T1000 (cell line): ENCODE data around the gene METAP2.
"Not testable (repeated sequence)": the region's sequence is repeated elsewhere in the genome, so short reads cannot be mapped to it uniquely, and the experiment has no call there.

ENCODE experiments used
- DNase-seq: peaks from one replicate; lab custom pipeline; 2025; ENCODE audit warnings: mixed read lengths; lab: John Stamatoyannopoulos, UW

METAP2 gene

DNA sequence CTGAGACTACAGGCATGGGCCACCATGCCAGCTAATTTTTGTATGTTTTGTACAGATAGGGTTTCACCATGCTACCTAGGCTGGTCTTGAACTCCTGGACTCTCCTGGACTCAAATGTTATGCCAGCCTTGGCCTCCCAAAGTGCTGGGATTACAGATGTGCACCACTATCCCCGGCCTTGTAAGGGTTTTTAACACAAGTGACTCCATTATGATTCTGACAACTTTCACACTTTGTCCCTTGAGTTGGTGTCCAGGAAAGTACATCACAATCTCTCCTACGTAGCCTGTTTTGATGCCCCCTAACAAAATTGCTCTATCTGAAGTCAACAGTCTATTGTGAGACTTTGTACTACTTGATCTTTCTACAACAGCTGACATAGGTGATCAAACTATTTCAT, 11.4 kb upstream of the METAP2 start:
- DNase-seq: no peak

DNA sequence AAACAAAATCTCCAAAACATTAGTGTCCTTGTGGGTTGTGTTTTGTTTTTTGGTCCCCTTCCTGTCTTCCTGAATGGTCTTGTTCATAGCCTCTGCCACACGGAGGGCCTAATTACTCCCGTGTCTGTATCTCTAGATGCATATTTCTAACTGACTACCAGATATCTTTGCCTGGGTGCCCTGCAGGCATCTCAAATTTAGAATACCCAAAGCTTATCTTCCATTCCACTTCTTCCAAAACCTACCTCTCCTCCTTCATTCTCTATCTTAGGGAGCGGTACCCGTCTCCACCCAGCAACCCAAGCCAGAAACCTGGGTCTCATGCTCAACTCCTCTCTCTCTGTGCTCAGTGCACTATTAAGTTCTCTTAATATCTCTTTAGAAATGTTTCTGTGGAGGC, 10.9 kb upstream of the METAP2 start:
- no peak for DNase-seq

DNA sequence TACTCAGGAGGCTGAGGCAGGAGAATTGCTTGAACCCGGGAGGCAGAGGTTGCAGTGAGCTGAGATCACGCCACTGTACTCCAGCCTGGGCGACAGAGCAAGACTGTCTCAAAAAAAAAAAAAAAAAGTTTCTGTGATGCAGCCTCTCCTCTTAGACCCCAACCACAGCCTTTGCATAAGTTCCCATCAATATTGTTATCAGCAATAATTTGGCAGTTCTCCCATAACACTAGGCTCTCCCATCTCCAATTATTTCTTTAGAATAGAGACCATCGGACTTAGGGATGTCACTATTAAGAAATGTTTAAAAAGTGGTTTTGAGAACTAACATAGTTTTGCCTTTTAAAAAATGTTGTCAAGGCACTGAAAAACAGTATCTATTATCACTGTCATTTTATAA, 10.2 kb upstream of the METAP2 start:
- DNase-seq: not testable (repeated sequence)

DNA sequence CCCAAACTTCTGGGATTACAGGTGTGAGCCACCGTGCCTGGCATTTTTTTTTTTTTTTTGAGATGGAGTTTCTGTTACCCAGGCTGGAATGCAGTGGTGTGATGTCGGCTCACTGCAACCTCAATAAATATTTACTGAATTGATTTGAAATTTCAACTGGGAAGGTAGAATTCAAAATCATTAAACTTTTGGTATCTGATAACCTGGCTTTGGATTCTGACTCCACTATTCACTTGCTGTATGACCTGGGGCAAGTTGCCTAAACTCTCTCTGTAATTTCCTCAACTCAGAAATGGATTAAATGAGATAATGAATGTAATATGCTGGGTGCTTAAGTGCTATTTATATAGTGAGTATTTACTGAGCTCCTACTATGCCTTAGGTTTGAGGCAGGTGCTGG, 8.7 kb upstream of the METAP2 start:
- no peak for DNase-seq

DNA sequence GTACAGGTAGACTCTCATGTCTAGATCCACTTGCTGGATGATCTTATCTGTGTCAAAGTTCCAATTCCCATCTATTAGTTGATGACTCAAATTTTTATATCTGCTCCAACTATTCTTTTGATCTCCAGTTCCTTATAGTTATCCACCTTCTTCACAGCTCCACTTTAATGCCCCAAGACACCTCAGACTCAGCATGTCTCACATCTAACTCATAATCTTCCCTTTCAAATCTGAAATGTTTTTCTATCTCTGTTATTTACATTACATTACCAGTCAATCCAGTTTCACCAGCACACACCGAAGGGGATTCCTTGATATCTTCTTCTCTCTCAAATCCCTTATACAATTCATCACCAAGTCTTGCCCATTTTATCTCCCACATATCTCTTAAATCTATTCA, 3.7 kb upstream of the METAP2 start:
- DNase-seq: no peak

DNA sequence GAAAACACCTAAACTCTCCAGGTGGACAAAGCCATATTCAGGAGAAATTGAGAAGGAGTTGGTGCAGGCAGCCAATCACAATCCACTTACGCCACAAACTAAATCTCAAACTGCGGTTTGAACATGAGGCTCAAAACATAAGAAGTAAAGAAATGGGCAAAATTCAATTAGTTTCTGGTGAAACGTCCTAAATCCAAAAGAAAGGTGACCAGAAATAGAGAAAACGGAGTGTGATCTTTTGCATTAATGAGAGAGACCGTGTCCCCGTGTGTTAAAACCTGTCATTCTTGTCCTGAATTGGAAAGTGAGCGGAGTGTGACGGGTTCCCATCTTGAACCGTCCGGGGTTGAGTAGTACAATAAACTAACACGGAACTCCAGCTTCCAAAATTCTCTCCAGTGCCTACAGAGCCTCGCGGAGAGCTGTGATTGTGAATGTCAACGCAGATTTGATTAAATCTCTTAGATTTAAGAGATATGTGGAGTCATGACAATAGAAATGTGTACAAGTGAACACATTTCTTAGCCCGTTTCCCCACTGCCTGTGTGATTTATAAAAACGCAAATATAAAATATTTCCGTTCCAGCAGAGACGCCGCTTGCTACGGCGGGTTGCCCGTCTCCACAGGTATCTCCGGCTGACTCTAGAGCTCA, 595 bp upstream of the METAP2 start:
- no peak for DNase-seq

DNA sequence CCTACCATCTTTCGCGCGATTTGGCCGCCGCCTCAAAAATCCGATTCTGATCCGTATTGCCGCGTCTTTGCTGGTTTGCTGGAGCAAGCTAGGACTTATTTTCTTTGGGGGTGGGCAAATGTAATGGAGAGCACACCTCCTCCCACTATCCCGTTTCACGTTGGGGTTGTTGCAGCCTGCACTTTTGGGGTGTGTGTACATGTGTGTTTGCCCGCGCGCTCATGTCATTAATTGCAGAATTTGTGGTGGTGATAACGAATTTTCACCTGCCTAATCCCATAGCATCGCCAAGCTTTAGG, 657 bp downstream of the METAP2 start:
- DNase-seq: no peak

DNA sequence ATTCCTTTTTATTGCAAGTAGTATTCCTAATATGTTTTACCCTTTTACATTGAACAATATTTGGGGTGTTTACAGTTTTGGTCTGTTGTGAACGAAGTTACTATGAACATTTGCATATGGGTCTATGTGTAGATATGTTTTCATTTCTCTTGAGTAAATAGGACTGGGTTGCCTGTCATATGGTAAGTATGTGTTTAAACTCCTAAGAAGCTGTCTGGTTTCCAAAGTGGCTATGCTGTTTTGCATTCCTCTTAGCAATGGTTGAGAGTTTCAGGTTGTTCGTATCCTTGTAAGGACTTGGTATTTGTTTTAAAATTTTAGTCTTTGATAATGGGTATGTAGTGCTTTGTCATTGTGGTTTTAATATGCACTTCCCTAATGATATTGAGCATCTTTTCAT, 6.3 kb downstream of the METAP2 start:
- DNase-seq: no peak

DNA sequence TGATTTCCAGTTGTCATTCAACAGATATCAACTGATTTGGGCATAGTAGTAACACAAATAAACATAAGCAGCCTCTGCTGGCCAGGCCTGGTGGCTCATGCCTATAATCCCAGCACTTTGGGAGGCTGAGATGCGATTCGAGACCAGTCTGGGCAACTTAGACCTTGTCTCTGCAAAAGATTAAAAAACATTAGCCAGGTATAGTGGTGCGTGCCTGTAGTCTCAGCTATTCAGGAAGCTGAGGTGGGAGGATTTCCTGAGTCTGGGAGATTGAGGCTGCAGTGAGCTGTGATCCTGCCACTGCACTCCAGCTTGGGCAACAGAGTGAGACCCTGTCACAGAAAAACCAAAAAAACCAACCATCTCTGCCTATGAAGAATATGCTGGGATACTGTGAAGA, 7.1 kb downstream of the METAP2 start:
- no peak for DNase-seq

DNA sequence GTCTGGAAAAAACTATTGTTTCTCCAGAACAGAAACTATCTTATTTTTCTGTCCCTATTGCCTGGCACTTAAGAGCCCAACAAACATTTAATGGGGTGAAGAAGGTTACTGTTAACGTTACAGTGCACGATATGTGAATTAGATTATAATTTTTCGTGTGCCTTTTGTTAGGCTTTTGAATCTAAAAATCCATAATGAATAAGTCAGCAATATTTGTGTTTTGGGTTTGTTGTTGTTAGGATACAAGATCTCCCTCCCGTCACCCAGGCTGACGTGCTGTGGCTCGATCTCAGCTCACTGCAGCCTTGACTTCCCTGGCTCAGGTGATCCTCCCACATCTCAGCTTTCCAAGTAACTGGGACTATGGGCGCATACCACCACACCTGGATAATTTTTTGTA, 7.9 kb downstream of the METAP2 start:
- DNase-seq: no peak

DNA sequence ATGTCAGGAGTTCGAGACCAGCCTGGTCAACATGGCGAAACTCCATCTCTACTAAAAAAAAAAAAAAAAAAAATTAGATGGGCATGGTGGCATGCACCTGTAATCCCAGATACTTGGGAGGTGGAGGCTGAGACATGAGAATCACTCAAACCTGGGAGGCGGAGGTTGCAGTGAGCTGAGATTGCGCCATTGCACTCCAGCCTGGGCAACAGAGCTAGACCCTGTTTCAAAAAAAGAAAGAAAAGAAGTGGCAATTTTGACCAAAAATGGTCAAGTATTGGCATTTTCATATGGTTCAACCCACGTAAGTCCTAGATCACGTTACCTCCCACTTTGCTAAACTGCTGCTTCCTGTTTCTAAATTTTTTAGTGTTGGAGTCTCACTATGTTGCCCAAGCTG, 8.6 kb downstream of the METAP2 start:
- not testable (repeated sequence) for DNase-seq

DNA sequence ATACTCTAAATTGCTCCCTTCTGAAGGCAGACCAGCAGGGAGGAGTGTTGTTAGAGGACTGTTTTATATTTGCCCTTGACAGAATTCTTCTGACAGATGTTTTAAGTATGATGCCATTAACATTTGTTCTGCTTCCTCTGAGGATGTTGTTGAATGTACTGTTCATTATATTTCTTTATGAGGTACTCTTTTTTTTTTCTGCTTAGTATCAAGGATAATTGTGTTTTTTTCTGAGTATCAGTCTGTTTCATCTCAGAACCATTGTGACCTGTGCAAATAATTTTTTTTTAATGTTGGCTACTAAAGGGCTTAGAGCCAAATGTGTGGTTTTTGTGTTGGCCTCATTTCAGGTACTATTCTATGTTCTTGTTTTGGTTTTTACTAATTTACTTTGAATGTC, 10.6 kb downstream of the METAP2 start:
- DNase-seq: no peak

DNA sequence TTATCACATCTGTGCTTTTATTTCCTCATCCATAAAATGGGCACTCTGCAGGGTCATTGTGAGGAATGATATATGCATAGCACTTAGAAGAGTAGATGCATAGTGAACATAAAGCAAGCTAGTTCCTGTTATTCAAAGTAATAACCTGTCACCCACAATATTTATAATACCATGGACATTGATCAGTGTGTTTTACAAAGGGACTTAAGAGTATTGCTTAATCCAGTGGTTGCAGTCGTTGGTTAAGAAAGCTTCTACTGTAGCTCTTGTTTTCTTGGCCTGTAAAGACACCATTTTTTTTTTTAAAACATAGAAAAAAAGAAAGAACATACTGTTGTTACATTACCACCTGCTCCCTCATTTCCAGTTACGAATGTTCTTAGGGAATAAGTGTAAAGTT, 13.1 kb downstream of the METAP2 start:
- DNase-seq: no peak

DNA sequence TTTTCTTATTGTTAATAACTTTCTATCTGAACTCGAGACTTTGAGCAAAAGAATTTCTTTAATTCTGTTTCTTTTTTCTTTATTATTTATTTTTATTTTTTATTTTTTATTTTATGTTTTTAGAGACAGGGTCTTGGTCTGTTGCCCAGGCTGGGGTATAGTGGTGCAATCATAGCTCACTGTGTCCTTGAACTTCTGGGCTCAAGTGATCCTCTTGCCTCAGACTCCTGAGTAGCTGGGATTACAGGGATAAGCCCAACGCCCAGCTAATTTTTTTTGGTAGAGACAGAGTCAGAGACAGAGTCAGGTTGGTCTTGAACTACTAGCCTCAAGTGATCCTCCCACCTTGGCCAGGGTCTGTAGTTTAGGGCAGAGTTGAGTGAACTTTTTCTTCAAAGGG, 18.5 kb downstream of the METAP2 start:
- DNase-seq: no peak

DNA sequence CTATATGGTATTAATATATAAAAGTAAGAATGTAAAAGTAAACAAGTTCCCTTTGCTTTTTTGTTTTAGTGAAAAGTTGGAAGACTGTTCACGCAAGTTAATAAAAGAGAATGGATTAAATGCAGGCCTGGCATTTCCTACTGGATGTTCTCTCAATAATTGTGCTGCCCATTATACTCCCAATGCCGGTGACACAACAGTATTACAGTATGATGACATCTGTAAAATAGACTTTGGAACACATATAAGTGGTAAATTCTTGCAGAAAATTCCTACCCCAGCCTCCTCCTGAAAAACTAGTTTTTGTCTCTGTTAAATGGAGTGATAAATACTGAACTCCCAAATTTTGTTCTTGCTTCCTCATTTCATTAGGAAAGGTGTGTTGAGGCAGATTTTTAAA, 20.9 kb downstream of the METAP2 start:
- DNase-seq: no peak

DNA sequence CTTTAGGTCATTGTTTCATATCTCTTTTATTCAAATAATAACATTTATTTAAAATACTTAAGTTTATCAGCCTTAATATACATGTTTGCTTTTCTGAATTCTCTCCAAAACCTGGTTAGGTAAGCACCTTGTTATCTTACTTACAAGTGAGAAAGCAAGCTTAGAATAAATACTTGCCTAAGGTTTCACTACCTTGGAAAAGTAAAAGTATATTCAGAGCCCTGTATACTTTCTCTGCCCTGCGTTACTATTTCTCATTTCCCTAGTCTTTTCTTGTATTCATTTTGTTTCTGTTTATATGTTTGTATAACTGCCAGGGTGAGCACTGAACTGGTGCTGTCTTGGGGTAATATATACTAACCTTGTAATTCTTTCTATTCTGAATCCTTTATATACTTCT, 21.5 kb downstream of the METAP2 start:
- DNase-seq: no peak

DNA sequence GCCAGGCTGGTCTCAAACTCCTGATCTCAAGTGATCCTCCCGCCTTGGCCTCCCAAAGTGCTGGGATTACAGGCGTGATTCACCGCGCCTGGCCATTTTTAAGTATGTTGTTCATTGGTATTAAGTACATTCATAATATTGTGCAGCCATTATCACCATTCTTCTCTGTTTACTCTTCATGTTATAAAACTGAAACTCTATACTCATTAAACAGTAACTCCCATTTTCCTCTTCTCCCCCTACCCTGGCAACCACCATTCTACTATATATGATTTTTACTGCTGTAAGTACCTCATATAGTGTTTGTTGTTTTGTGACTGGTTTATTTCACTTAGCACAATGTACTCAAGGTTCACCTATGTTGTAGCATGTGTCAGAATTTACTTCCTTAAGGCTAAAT, 23.1 kb downstream of the METAP2 start:
- DNase-seq: no peak

DNA sequence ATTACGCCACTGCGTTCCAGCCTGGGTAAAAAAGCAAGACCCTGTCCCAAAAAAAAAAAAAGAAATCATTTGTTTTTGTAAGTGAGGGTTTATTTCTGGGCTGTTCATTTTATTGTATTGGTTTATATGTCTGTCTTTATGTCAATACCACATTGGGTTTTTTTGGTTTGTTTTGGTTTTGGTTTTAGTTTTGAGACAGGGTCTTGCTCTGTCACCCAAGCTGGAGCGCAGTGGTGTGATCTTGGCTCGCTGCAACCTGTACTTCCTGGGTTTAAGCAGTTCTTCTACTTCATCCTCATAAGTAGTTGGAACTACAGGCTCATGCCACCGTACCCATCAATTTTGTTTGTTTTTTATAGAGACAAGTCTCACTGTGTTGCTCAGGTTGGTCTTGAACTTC, 25.0 kb downstream of the METAP2 start:
- DNase-seq: no peak

DNA sequence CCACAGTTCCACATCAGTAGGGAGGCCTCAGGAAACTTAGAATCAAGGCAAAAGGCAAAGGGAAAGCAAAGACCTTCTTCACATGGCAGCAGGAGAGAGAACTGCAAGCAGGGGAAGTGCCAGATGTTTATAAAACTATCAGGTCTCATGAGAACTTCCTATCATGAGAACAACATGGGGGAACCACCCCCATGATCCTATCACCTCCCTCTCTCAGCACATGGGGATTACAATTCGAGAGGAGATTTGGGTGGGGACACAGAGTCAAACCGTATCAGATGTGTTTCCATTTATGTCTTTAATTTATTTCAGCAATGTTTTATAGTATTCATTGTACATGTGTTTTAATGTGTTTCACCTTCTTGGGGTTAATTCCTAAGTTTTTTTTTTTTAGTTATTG, 25.8 kb downstream of the METAP2 start:
- DNase-seq: no peak

DNA sequence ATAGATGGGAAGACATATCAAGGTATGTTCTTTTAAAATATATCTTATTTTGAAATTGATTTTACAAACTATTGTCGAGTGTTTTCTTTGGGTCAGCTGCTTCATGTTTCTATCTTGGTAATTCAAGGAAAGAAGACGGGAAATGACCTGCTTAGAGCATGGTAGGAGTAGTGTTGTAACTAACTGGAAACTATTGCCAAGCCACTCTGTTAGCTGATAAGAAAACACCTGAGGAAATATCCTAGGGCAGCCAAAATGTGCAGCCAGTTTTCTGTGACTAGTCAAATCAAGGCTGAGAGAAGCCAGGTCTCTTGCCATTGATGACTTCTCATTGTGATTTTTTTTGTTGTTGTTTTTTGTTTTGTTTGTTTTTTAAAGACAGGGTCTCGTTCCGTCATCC, 30.2 kb downstream of the METAP2 start:
- DNase-seq: no peak

DNA sequence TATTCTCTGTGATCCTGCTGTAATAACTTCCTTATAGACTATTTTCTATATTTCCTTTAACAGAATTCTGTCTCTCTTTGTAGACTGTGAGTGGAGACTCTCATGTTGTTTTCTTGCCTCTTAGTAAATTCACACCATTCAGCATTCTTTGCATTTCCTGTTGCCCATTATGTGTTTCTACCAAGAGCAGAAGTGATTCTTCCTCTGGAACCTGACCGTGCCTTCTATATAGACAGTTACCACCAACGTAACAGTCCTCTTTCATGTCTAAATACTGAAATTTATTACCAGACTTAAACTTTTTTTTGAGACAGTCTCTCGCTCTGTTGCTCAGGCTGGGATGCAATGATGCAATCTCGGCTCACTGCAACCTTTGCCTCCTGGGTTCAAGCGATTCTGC, 31.1 kb downstream of the METAP2 start:
- DNase-seq: no peak

DNA sequence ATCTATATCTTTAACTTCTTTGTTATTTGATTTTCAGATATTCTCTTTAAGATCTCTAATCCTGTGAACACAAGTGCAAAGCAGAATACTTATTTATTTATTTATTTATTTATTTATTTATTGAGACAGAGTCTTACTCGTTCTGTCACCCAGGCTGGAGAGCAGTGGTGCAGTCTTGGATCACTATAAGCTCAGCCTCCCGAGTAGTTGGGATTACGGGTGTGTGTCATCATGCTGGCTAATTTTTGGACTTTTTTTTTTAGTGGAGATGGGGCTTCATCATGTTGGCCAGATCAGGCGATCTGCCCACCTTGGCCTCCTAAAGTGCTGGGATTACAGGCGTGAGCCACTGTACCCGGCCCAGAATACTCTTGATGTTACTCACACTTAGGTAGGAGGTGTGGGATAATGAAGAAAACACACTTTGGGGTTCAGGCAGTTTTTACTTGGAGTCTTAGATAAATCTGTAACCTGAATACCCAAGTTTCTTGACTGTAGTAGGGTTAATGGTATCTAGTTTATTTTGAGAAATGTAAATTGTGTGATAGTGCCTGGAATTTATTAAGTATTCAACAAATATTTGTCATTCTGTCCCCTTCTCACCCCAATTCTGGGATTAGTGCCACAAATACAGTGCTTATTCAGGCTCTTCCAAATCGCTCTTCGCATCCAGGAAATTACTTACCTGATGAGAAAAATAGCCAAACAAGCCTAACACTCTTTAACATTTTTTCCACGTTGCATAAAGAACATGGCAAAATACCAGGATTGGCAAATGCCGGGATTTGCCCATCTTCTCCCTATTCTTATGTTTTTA, 33.0 kb downstream of the METAP2 start:
- no peak for DNase-seq

DNA sequence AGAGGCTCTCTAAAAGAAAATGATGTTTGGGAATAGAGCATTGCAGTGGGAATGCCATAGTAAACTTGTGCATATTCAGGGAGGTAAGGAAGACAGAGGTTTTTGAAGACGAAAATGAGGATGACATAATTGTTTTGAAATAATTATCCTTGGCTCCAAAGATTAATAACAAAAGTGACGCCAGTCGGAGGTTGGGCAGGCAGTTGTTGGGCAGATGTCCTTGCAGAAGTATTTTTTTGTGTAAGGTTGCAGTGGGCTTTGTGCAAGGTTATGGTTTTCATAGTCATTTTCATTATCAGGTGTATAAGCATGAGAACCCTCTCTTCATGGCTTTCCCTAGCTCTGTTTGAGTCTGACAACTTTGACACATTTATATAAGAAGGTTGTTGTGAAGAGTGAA, 35.3 kb downstream of the METAP2 start:
- no peak for DNase-seq

DNA sequence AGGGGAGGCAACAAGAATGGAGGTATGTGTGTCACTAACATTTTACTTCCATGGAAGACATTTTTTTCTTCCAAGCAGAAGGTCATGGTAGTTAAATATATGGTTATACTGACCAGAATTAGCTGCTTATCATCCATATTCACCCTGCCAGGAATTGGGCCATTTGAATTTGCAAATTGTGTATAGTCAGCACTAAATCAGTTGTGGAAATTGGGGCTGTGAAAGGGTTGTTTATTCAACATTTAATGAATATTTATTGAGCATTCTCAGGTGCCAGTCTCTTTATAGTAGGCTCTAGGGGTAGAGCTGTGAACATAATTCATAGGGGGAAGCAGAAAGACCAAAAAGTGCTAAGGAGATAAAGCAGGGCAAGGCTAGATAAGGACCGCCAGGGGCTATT, 38.0 kb downstream of the METAP2 start:
- DNase-seq: no peak
